HUES64 (cell line): ENCODE data around the gene SIGLEC1.

Experiments used
- H3K27ac ChIP-seq: 2 replicates; pipeline ENCODE4 v1.7.0; 2013; ENCODE audit warnings: low read depth, low read length, inconsistent platforms
- H3K27me3 ChIP-seq: 2 replicates; pipeline ENCODE4 v1.6.1; 2013; ENCODE audit warnings: mild to moderate bottlenecking, low read length; ENCODE audit not compliant: insufficient read depth
- H3K36me3 ChIP-seq: 2 replicates; pipeline ENCODE4 v1.6.1; 2013; ENCODE audit warnings: mild to moderate bottlenecking, low read length; ENCODE audit not compliant: insufficient read depth
- H3K4me1 ChIP-seq: 2 replicates; pipeline ENCODE4 v1.6.1; 2013; ENCODE audit warnings: mild to moderate bottlenecking, low read length, moderate library complexity; ENCODE audit not compliant: insufficient read depth
- H3K4me3 ChIP-seq: 2 replicates; pipeline ENCODE4 v1.5.1; 2013; ENCODE audit warnings: mild to moderate bottlenecking, low read length, moderate library complexity
- H3K9ac ChIP-seq: 2 replicates; pipeline ENCODE4 v1.6.1; 2013; ENCODE audit warnings: mild to moderate bottlenecking, low read depth, low read length
- H3K9me3 ChIP-seq: 2 replicates; pipeline ENCODE4 v1.6.1; 2013; ENCODE audit warnings: low read depth, low read length; ENCODE audit not compliant: insufficient read depth
- WGBS: fragments of 150-250, 120-280 bp; methylation state at CpG from one replicate; pipeline ENCODE4 v1.1.7; 2013; ENCODE audit warnings: missing lambda C conversion rate; 5-methylcytosine and 5-hydroxymethylcytosine counted together

SIGLEC1 gene

GRCh38 chr20:3686421-3686820, 26.0 kb downstream of the SIGLEC1 start:
- Histone ChIP-seq H3K36me3 (no peaks in the 10 kb centered on the region), H3K4me3 (no peak overlapping the region), H3K9ac (no peak overlapping the region), H3K9me3 (no peaks in the 10 kb centered on the region), H3K27me3 (peaks cover 29% of the 10 kb centered on the region), H3K4me1 (peaks cover 11% of the 10 kb centered on the region), H3K27ac (no peak overlapping the region)
- WGBS: 91% methylated on average over 7 of the region's 7 CpGs

- no peaks in the 10 kb centered on the region for H3K9me3 ChIP-seq
- peaks cover 36% of the 10 kb centered on the region for H3K27me3 ChIP-seq
- WGBS: 78% methylated on average over 7 of the region's 7 CpGs
- no peak overlapping the region for H3K4me3 ChIP-seq
- no peak overlapping the region for H3K9ac ChIP-seq
- no peak overlapping the region for H3K27ac ChIP-seq
- no peaks in the 10 kb centered on the region for H3K36me3 ChIP-seq
- H3K4me1 ChIP-seq: peaks cover 19% of the 10 kb centered on the region
Observed at GRCh38 chr20:3685341-3685740, 27.1 kb downstream of the SIGLEC1 start.

DNA sequence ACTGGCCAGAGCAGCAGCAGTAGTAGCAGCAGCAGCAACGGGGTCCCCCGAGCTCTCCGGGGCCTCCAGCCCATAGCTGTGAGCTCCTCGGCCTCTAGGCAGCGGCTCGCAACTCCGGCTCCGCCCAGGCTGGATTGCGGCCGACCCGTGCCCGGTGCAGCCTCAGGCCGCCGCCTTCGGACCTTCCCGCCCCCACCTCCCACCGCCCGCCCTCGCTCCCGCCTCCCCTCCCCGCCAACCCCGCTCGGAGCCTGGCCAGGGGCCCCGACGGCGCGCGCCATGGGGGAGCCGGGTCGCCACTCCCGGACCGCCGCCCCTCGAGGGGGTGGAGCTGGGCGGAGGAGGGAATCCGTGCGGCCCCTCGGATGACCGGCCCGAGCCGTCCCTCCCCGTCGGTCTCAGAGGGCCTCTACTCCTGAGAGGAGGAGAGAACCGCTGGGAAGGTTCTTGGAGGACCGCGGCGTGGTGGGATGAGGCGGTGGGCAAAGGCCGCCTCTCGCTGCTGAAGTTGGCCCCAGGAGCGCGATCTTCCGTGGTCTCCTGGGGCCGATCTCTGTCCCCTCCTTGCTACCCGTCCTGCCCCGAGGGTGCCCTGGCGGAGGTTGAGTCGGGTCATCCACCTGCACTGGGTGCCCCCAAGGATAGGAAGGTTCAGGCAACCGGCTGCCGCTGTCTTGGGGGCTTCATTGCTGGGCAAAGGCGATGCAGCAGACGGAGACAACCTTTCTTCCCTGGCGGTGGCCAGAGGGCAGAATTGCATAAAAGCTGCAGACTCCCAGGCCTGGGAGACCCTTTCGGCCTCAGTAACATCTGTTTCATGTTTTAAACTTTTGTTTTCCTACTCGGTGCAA, 30.2 kb downstream of the SIGLEC1 start, which contains the start of gene ADAM33:
Gene ADAM33 (minus strand): TSS at position 80 of the 851 bp plus-strand sequence. CDS start 6 bp downstream, at position 74.
- WGBS: 6% methylated on average over 55 of the region's 65 CpGs
- Histone ChIP-seq H3K36me3 (no peaks in the 10 kb centered on the region), H3K27me3 (peaks cover 36% of the 10 kb centered on the region), H3K4me1 (peaks cover 21% of the 10 kb centered on the region), H3K4me3 (peak within 1 kb of the TSS; percentile 57), H3K27ac (no peak within 1 kb of the TSS), H3K9me3 (no peaks in the 10 kb centered on the region), H3K9ac (no peak within 1 kb of the TSS)

GRCh38 chr20:3681352-3681930, 31.0 kb downstream of the SIGLEC1 start:
- 11% methylated on average over 32 of the region's 32 CpGs for WGBS
- no peak overlapping the region for H3K9ac ChIP-seq
- peaks cover 21% of the 10 kb centered on the region for H3K4me1 ChIP-seq
- H3K9me3 ChIP-seq: no peaks in the 10 kb centered on the region
- no peaks in the 10 kb centered on the region for H3K36me3 ChIP-seq
- H3K27ac ChIP-seq: no peak overlapping the region
- H3K27me3 ChIP-seq: peaks cover 36% of the 10 kb centered on the region
- H3K4me3 ChIP-seq: peak overlapping the region; percentile 57

- H3K4me3 ChIP-seq: peak overlapping the region; percentile 57
- H3K9me3 ChIP-seq: no peaks in the 10 kb centered on the region
- WGBS: 67% methylated on average over 15 of the region's 15 CpGs
- no peaks in the 10 kb centered on the region for H3K36me3 ChIP-seq
- H3K9ac ChIP-seq: no peak overlapping the region
- peaks cover 21% of the 10 kb centered on the region for H3K4me1 ChIP-seq
- no peak overlapping the region for H3K27ac ChIP-seq
- H3K27me3 ChIP-seq: peaks cover 36% of the 10 kb centered on the region
Observed at GRCh38 chr20:3680701-3681351, 31.6 kb downstream of the SIGLEC1 start.

- H3K9ac ChIP-seq: no peak overlapping the region
- H3K4me1 ChIP-seq: peaks cover 19% of the 10 kb centered on the region
- peaks cover 33% of the 10 kb centered on the region for H3K27me3 ChIP-seq
- 69% methylated on average over 18 of the region's 18 CpGs for WGBS
- no peak overlapping the region for H3K27ac ChIP-seq
- H3K36me3 ChIP-seq: no peaks in the 10 kb centered on the region
- no peak overlapping the region for H3K4me3 ChIP-seq
- no peaks in the 10 kb centered on the region for H3K9me3 ChIP-seq
Observed at GRCh38 chr20:3679749-3680700, 32.4 kb downstream of the SIGLEC1 start.

DNA sequence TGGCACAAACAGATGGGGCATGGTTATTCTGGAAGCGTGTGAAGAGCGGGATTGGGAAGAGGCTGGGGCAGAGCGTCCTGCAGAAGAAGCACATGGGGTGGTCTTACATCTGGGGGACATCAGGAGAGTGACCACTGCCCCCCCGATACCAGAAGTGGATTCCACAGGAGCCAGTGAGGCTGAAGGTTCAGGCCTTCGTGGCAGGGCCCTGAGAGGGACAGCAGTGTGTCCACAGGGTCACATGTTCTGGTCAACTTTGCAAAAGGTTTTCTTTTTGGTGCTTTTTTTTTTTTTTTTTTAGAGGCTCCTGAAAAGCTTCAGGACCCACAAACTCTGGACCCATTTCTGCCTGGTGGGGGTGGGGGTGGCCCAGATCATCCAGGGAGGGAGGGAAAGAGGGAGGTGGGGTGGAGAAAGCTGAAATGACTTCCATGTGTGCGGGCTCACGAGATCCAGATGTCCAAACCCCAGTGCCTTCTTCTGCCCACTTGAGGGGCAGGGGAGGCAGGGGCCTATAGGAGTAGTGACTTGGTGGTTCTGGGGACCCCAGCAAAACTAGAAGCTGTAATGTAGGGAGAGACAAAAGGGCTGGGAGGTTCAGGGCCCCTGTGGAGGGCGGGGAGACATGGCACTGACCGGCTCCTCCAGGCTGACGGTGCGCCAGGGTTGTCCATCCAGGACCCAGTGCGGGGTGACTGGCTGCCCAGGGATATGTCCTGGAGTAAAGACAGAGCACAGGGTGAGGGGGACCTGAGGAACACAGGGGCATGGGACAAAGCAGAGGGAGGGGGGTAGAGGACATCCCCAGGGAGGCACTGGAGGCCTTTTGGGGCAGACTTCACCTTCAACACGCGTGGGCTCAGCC, 33.3 kb downstream of the SIGLEC1 start:
- Histone ChIP-seq H3K9ac (no peak overlapping the region), H3K36me3 (no peaks in the 10 kb centered on the region), H3K9me3 (no peaks in the 10 kb centered on the region), H3K27ac (no peak overlapping the region), H3K27me3 (peaks cover 27% of the 10 kb centered on the region), H3K4me1 (peaks cover 11% of the 10 kb centered on the region), H3K4me3 (no peak overlapping the region)
- 93% methylated on average over 14 of the region's 14 CpGs for WGBS

- H3K4me1 ChIP-seq: peaks cover 11% of the 10 kb centered on the region
- no peak overlapping the region for H3K9ac ChIP-seq
- no peak overlapping the region for H3K4me3 ChIP-seq
- WGBS: 91% methylated on average over 2 of the region's 2 CpGs
- no peaks in the 10 kb centered on the region for H3K36me3 ChIP-seq
- H3K27ac ChIP-seq: no peak overlapping the region
- H3K27me3 ChIP-seq: peaks cover 23% of the 10 kb centered on the region
- no peaks in the 10 kb centered on the region for H3K9me3 ChIP-seq
Observed at GRCh38 chr20:3678198-3678597, 34.2 kb downstream of the SIGLEC1 start.

DNA sequence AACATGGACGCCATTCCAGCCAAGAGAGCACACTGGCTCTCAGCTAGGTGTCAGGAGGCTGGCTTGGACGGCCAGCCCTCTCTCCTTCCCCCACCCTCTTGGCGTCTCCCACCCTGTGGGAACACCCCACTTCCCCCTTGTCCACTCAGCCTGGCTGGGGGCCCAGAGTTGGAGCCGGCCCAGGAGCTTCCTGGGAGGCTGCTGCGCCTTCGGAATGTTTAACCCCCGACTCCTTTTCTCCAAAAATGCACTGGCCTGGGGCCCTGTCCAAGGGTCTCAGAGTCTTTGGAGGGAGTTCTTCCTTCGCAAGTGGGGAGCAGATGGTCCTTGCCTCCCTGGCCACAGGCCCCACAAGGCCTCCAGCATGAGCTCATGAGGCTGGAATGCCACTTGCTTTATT, 34.7 kb downstream of the SIGLEC1 start:
- H3K9ac ChIP-seq: no peak overlapping the region
- peaks cover 23% of the 10 kb centered on the region for H3K27me3 ChIP-seq
- H3K36me3 ChIP-seq: no peaks in the 10 kb centered on the region
- no peak overlapping the region for H3K4me3 ChIP-seq
- 83% methylated on average over 8 of the region's 8 CpGs for WGBS
- H3K27ac ChIP-seq: no peak overlapping the region
- peaks cover 11% of the 10 kb centered on the region for H3K4me1 ChIP-seq
- no peaks in the 10 kb centered on the region for H3K9me3 ChIP-seq
